Karpas-422 (cell line): ENCODE results near the gene GNPAT. TPM values are rescaled to one million over a fixed set of nuclear protein-coding genes. Genes with fewer than 3 reads are reported as not detected.

ENCODE experiments used
- DNase-seq: peaks from one replicate; pipeline ENCODE4 v3.0.0-alpha.2; 2015
- H2AFZ ChIP-seq: fragments of 200-600 bp; sonication (generic); 2 replicates; pipeline ENCODE4 v1.6.1; 2014; ENCODE audit warnings: antibody characterized with exemption, low read length, mixed read lengths
- H3K27ac ChIP-seq: fragments of 200-600 bp; sonication (generic); 2 replicates; pipeline ENCODE4 v1.5.1; 2014; ENCODE audit warnings: mild to moderate bottlenecking, low read length, moderate library complexity
- H3K27me3 ChIP-seq: fragments of 200-600 bp; sonication (generic); 2 replicates; pipeline ENCODE4 v1.6.1; 2014; ENCODE audit warnings: low read length, mixed read lengths
- H3K36me3 ChIP-seq: fragments of 200-600 bp; sonication (generic); 2 replicates; pipeline ENCODE4 v1.6.1; 2014; ENCODE audit warnings: low read length, mixed read lengths; ENCODE audit not compliant: insufficient read depth
- H3K4me1 ChIP-seq: fragments of 200-600 bp; sonication (generic); 2 replicates; pipeline ENCODE4 v1.6.1; 2014; ENCODE audit warnings: mild to moderate bottlenecking, low read length, mixed read lengths
- H3K4me2 ChIP-seq: fragments of 200-600 bp; sonication (generic); 2 replicates; pipeline ENCODE4 v1.6.1; 2014; ENCODE audit warnings: low read length, low read depth, mild to moderate bottlenecking; ENCODE audit not compliant: poor library complexity, severe bottlenecking
- H3K4me3 ChIP-seq: fragments of 200-600 bp; sonication (generic); 2 replicates; pipeline ENCODE4 v1.5.1; 2014; ENCODE audit warnings: mild to moderate bottlenecking, antibody characterized with exemption, low read length, mixed read lengths
- H3K79me2 ChIP-seq: fragments of 200-600 bp; sonication (generic); 2 replicates; pipeline ENCODE4 v1.6.1; 2014; ENCODE audit warnings: mild to moderate bottlenecking, low read length, mixed read lengths
- H3K9ac ChIP-seq: fragments of 200-600 bp; sonication (generic); 2 replicates; pipeline ENCODE4 v1.6.0; 2014; ENCODE audit warnings: low read length
- H3K9me2 ChIP-seq: fragments of 200-600 bp; sonication (generic), shearing (Covaris generic); replicated peaks from 2 replicates; pipeline ENCODE4 v1.6.0; 2014; ENCODE audit warnings: mild to moderate bottlenecking, low read length, moderate library complexity; ENCODE audit not compliant: insufficient read depth
- H3K9me3 ChIP-seq: fragments of 300-700, 200-600 bp; sonication (generic); 2 replicates; pipeline ENCODE4 v1.6.1; 2014; ENCODE audit warnings: low read length, mixed read lengths
- H4K20me1 ChIP-seq: fragments of 200-600 bp; sonication (generic); 2 replicates; pipeline ENCODE4 v1.6.1; 2014; ENCODE audit warnings: mild to moderate bottlenecking, antibody characterized with exemption, low read length, low read depth; ENCODE audit not compliant: insufficient read depth
- total RNA-seq: library from RNA; depleted of rRNA; stranded (reverse); fragments of >200 nt; shearing (Covaris generic); gene quantifications from 2 replicates; pipeline ENCODE4 v1.2.3, GENCODE V29; 2014; ENCODE audit warnings: low replicate concordance

The GNPAT gene
- total RNA-seq, 1 experiment from 2014 or later = 36.0 TPM

- no peak overlapping the region for H3K4me2 ChIP-seq
- no peaks in the 10 kb centered on the region for H3K79me2 ChIP-seq
- no peaks in the 10 kb centered on the region for H3K27me3 ChIP-seq
- no peak for DNase-seq
- no peaks in the 10 kb centered on the region for H3K36me3 ChIP-seq
- no peak overlapping the region for H3K4me3 ChIP-seq
- no peak overlapping the region for H2AFZ ChIP-seq
- no peaks in the 10 kb centered on the region for H3K4me1 ChIP-seq
- no peak overlapping the region for H3K9ac ChIP-seq
- H3K9me2 ChIP-seq = peaks cover 3% of the 10 kb centered on the region; the same call in 1 of the 2 replicates
- no peaks in the 10 kb centered on the region for H4K20me1 ChIP-seq
- H3K9me3 ChIP-seq = no peaks in the 10 kb centered on the region
- no peak overlapping the region for H3K27ac ChIP-seq
These were observed 61.0 kb downstream of the GNPAT start for GRCh38 chr1:231301990-231302389.

GRCh38 chr1:231310391-231310934 is 69.5 kb downstream of the GNPAT start:
- no peak overlapping the region for H3K4me3 ChIP-seq
- H3K9me2 ChIP-seq = no peaks in the 10 kb centered on the region
- H4K20me1 ChIP-seq = no peaks in the 10 kb centered on the region
- no peak overlapping the region for H2AFZ ChIP-seq
- no peak overlapping the region for H3K4me2 ChIP-seq
- no peak for DNase-seq
- no peaks in the 10 kb centered on the region for H3K27me3 ChIP-seq
- no peaks in the 10 kb centered on the region for H3K79me2 ChIP-seq
- H3K27ac ChIP-seq = no peak overlapping the region
- no peak overlapping the region for H3K9ac ChIP-seq
- no peaks in the 10 kb centered on the region for H3K9me3 ChIP-seq
- no peaks in the 10 kb centered on the region for H3K36me3 ChIP-seq
- H3K4me1 ChIP-seq = no peaks in the 10 kb centered on the region

GRCh38 chr1:231311720-231312431 is 70.9 kb downstream of the GNPAT start:
- Histone ChIP-seq H3K27ac (no peak overlapping the region), H3K36me3 (no peaks in the 10 kb centered on the region), H3K9me2 (no peaks in the 10 kb centered on the region), H3K4me1 (no peaks in the 10 kb centered on the region), H3K9ac (no peak overlapping the region), H3K4me3 (no peak overlapping the region), H4K20me1 (no peaks in the 10 kb centered on the region), H3K9me3 (no peaks in the 10 kb centered on the region), H3K27me3 (no peaks in the 10 kb centered on the region), H3K4me2 (no peak overlapping the region), H3K79me2 (no peaks in the 10 kb centered on the region), H2AFZ (no peak overlapping the region)
- no peak for DNase-seq

GRCh38 chr1:231312432-231312788 is 71.4 kb downstream of the GNPAT start:
- no peak for DNase-seq
- Histone ChIP-seq H3K27ac (no peak overlapping the region), H3K9me3 (no peaks in the 10 kb centered on the region), H3K4me2 (no peak overlapping the region), H3K79me2 (no peaks in the 10 kb centered on the region), H4K20me1 (no peaks in the 10 kb centered on the region), H3K36me3 (no peaks in the 10 kb centered on the region), H3K4me3 (no peak overlapping the region), H3K9ac (no peak overlapping the region), H3K27me3 (no peaks in the 10 kb centered on the region), H3K4me1 (no peaks in the 10 kb centered on the region), H2AFZ (no peak overlapping the region), H3K9me2 (no peaks in the 10 kb centered on the region)

- Histone ChIP-seq H3K9ac (no peak overlapping the region), H3K79me2 (no peaks in the 10 kb centered on the region), H3K27me3 (no peaks in the 10 kb centered on the region), H2AFZ (no peak overlapping the region), H3K4me2 (no peak overlapping the region), H4K20me1 (no peaks in the 10 kb centered on the region), H3K27ac (no peak overlapping the region), H3K9me3 (no peaks in the 10 kb centered on the region; the same call in 1 of the 2 replicates), H3K9me2 (no peaks in the 10 kb centered on the region), H3K36me3 (no peaks in the 10 kb centered on the region), H3K4me1 (no peaks in the 10 kb centered on the region), H3K4me3 (no peak overlapping the region)
- no peak for DNase-seq
These were observed 72.6 kb downstream of the GNPAT start for GRCh38 chr1:231313661-231314060.

GRCh38 chr1:231315887-231316286 is 74.9 kb downstream of the GNPAT start:
- DNase-seq = peak; percentile 89

GRCh38 chr1:231317306-231318014 is 76.4 kb downstream of the GNPAT start:
- H2AFZ ChIP-seq = no peak overlapping the region
- no peak overlapping the region for H3K27ac ChIP-seq
- DNase-seq = no peak
- H3K9ac ChIP-seq = no peak overlapping the region
- H3K4me3 ChIP-seq = no peak overlapping the region
- H3K36me3 ChIP-seq = no peaks in the 10 kb centered on the region
- H3K9me2 ChIP-seq = no peaks in the 10 kb centered on the region
- no peaks in the 10 kb centered on the region for H3K79me2 ChIP-seq
- H4K20me1 ChIP-seq = no peaks in the 10 kb centered on the region
- no peaks in the 10 kb centered on the region; the same call in 1 of the 2 replicates for H3K9me3 ChIP-seq
- no peak overlapping the region for H3K4me2 ChIP-seq
- no peaks in the 10 kb centered on the region for H3K4me1 ChIP-seq
- no peaks in the 10 kb centered on the region for H3K27me3 ChIP-seq

More at GRCh38 chr1:231315887-231316286, 74.9 kb downstream of the GNPAT start:
- Histone ChIP-seq H3K9ac (no peak overlapping the region), H3K9me2 (no peaks in the 10 kb centered on the region), H2AFZ (no peak overlapping the region), H3K36me3 (no peaks in the 10 kb centered on the region), H4K20me1 (no peaks in the 10 kb centered on the region), H3K27ac (no peak overlapping the region), H3K27me3 (no peaks in the 10 kb centered on the region), H3K9me3 (no peaks in the 10 kb centered on the region; the same call in 1 of the 2 replicates), H3K4me3 (no peak overlapping the region), H3K79me2 (no peaks in the 10 kb centered on the region), H3K4me2 (no peak overlapping the region), H3K4me1 (no peaks in the 10 kb centered on the region)

- H2AFZ ChIP-seq = no peak overlapping the region
- no peaks in the 10 kb centered on the region for H3K79me2 ChIP-seq
- H4K20me1 ChIP-seq = no peaks in the 10 kb centered on the region
- no peak overlapping the region for H3K9ac ChIP-seq
- H3K27ac ChIP-seq = no peak overlapping the region
- H3K36me3 ChIP-seq = no peaks in the 10 kb centered on the region
- no peak for DNase-seq
- H3K4me1 ChIP-seq = no peaks in the 10 kb centered on the region
- no peak overlapping the region for H3K4me3 ChIP-seq
- H3K27me3 ChIP-seq = no peaks in the 10 kb centered on the region
- H3K9me3 ChIP-seq = no peaks in the 10 kb centered on the region; the same call in 1 of the 2 replicates
- H3K4me2 ChIP-seq = no peak overlapping the region
- no peaks in the 10 kb centered on the region for H3K9me2 ChIP-seq
These were observed 77.0 kb downstream of the GNPAT start for GRCh38 chr1:231318015-231318355.
